Sigmoid colon (tissue), 4 donors: ENCODE data around the gene LSR.

Source experiments
- CTCF ChIP-seq, 4 experiments: fragments of 450-650 bp in 3 of 4; fragments of 200-600 bp in 1 of 4; IDR thresholded peaks; one replicate each; pipeline ENCODE4 v1.5.1; 2016 to 2019; ENCODE audit warnings: antibody characterized with exemption in 4 of 4, mild to moderate bottlenecking in 3 of 4, moderate library complexity in 2 of 4
- EP300 ChIP-seq, 4 donors: sonication (generic); formaldehyde crosslinking; IDR thresholded peaks; one replicate each; pipeline ENCODE4 v1.6.1; 2017; ENCODE audit warnings: antibody characterized with exemption in 4 of 4
- POLR2A ChIP-seq, 2 donors: fragments of 450-650 bp; IDR thresholded peaks; one replicate each; pipeline ENCODE4 v1.6.1; 2016; ENCODE audit warnings: antibody characterized with exemption in 2 of 2, mild to moderate bottlenecking in 2 of 2, moderate library complexity in 2 of 2
- POLR2AphosphoS5 ChIP-seq, 4 donors: sonication (generic); formaldehyde crosslinking; IDR thresholded peaks; one replicate each; pipeline ENCODE4 v1.6.1; 2017; ENCODE audit warnings: antibody characterized with exemption in 4 of 4

- no peak for TF ChIP-seq POLR2A (IDR thresholded peaks at IDR 0.05)
- TF ChIP-seq POLR2AphosphoS5 (IDR thresholded peaks at IDR 0.05): no peak
- TF ChIP-seq CTCF (IDR thresholded peaks at IDR 0.05): no peak
- no peak for TF ChIP-seq EP300 (IDR thresholded peaks at IDR 0.05)
Measured at GRCh38 chr19:35241417-35241816, 7.4 kb upstream of the LSR start.
